Hepatocyte (in vitro differentiated cells): ENCODE data around the gene LMLN. TPM values are rescaled to one million over a fixed set of nuclear protein-coding genes. Genes with fewer than 3 reads are reported as not detected.

Source experiments
- DNase-seq: peaks from one replicate; pipeline ENCODE4 v3.0.0-alpha.2; 2016; ENCODE audit warnings: low spot score
- H2AFZ ChIP-seq: fragments of 200-600 bp; sonication (generic); 2 replicates; pipeline ENCODE4 v1.6.0; 2016; ENCODE audit warnings: antibody characterized with exemption, mild to moderate bottlenecking
- H3K27ac ChIP-seq: fragments of 200-600 bp; sonication (generic); 2 replicates; pipeline ENCODE4 v1.5.1; 2016; ENCODE audit warnings: mild to moderate bottlenecking
- H3K27me3 ChIP-seq: fragments of 200-600 bp; sonication (generic); 2 replicates; pipeline ENCODE4 v1.6.1; 2016
- H3K36me3 ChIP-seq: fragments of 200-600 bp; sonication (generic); replicated peaks from 2 replicates; pipeline ENCODE4 v1.5.1; 2016; ENCODE audit warnings: low read depth; ENCODE audit not compliant: insufficient read depth
- H3K4me1 ChIP-seq: fragments of 200-600 bp; sonication (generic); 2 replicates; pipeline ENCODE4 v1.5.1; 2016; ENCODE audit warnings: mild to moderate bottlenecking, moderate library complexity; ENCODE audit not compliant: insufficient read depth
- H3K4me2 ChIP-seq: fragments of 200-600 bp; sonication (generic); 2 replicates; pipeline ENCODE4 v1.6.0; 2016
- H3K4me3 ChIP-seq: fragments of 200-600 bp; sonication (generic); 2 replicates; pipeline ENCODE4 v1.5.1; 2016; ENCODE audit warnings: mild to moderate bottlenecking
- H3K79me2 ChIP-seq: fragments of 200-600 bp; sonication (generic); 2 replicates; pipeline ENCODE4 v1.6.0; 2017; ENCODE audit warnings: mild to moderate bottlenecking
- H3K9me2 ChIP-seq: fragments of 200-600 bp; sonication (generic); replicated peaks from 2 replicates; pipeline ENCODE4 v1.6.0; 2017; ENCODE audit warnings: mild to moderate bottlenecking; ENCODE audit not compliant: insufficient read depth
- H3K9me3 ChIP-seq: fragments of 200-600 bp; sonication (generic); 2 replicates; pipeline ENCODE4 v1.5.1; 2016; ENCODE audit warnings: low read depth, mild to moderate bottlenecking
- H4K20me1 ChIP-seq: fragments of 200-600 bp; sonication (generic); 2 replicates; pipeline ENCODE4 v1.6.0; 2016; ENCODE audit warnings: mild to moderate bottlenecking; ENCODE audit not compliant: insufficient read depth, poor library complexity, severe bottlenecking
- CTCF ChIP-seq: fragments of 200-600 bp; sonication (generic); IDR thresholded peaks from 2 replicates; pipeline ENCODE4 v1.5.1; 2016; ENCODE audit warnings: antibody characterized with exemption, mild to moderate bottlenecking; ENCODE audit not compliant: poor library complexity
- EZH2 ChIP-seq: fragments of 200-600 bp; sonication (generic); IDR thresholded peaks from 2 replicates; pipeline ENCODE4 v1.6.1; 2016; ENCODE audit warnings: antibody characterized with exemption, mild to moderate bottlenecking, borderline replicate concordance
- EZH2phosphoT487 ChIP-seq: fragments of 200-600 bp; sonication (generic); IDR thresholded peaks from one replicate; pipeline ENCODE4 v1.6.1; 2018; ENCODE audit warnings: antibody characterized with exemption, mild to moderate bottlenecking, low read depth, moderate library complexity; ENCODE audit not compliant: unreplicated experiment, severe bottlenecking
- WGBS: methylation state at CpG from one replicate; pipeline ENCODE4 v1.1.6; 2016; ENCODE audit warnings: low lambda C conversion rate; ENCODE audit errors: missing lambda C conversion rate; 5-methylcytosine and 5-hydroxymethylcytosine counted together
- polyA plus RNA-seq: library from polyadenylated mRNA; unstranded; fragments of >200 nt; fragmentation: Nextera tagmentation; extraction: Ambion mirVana; gene quantifications from 2 replicates; pipeline ENCODE4 v1.2.1, GENCODE V29; 2016
- total RNA-seq: library from RNA; depleted of rRNA; stranded (reverse); fragments of >200 nt; gene quantifications from 2 replicates; pipeline ENCODE4 v1.2.3, GENCODE V29; 2014

Gene LMLN
- total and polyA plus RNA-seq, 2 experiments from 2014 or later, result 1.4 to 2.6 TPM

GRCh38 chr3:198064420-198064819 lies 104.4 kb downstream of the LMLN start:
- Histone ChIP-seq H3K4me1 (no peaks in the 10 kb centered on the region), H3K9me2 (no peaks in the 10 kb centered on the region), H3K27me3 (peaks cover 23% of the 10 kb centered on the region), H2AFZ (no peak overlapping the region), H3K27ac (no peak overlapping the region), H3K4me2 (no peak overlapping the region), H4K20me1 (no peaks in the 10 kb centered on the region), H3K79me2 (no peaks in the 10 kb centered on the region), H3K36me3 (no peaks in the 10 kb centered on the region), H3K9me3 (no peaks in the 10 kb centered on the region), H3K4me3 (no peak overlapping the region)
- TF ChIP-seq CTCF (no peak), EZH2phosphoT487 (no peak), EZH2 (no peak)
- 83% methylated on average over 5 of the region's 5 CpGs for WGBS
- no peak for DNase-seq

- no peak for DNase-seq
- no peak overlapping the region for H3K27ac ChIP-seq
- WGBS, result 69% methylated on average over 2 of the region's 2 CpGs
- no peaks in the 10 kb centered on the region for H3K79me2 ChIP-seq
- no peaks in the 10 kb centered on the region for H3K4me1 ChIP-seq
- H3K4me3 ChIP-seq, result no peak overlapping the region
- H3K9me3 ChIP-seq, result no peaks in the 10 kb centered on the region
- no peak overlapping the region for H3K4me2 ChIP-seq
- no peaks in the 10 kb centered on the region for H4K20me1 ChIP-seq
- H3K9me2 ChIP-seq, result no peaks in the 10 kb centered on the region
- H3K27me3 ChIP-seq, result peaks cover 14% of the 10 kb centered on the region
- no peak overlapping the region for H2AFZ ChIP-seq
- TF ChIP-seq EZH2, result no peak
- no peak for TF ChIP-seq EZH2phosphoT487
- TF ChIP-seq CTCF, result no peak
- H3K36me3 ChIP-seq, result no peaks in the 10 kb centered on the region
These were observed 105.9 kb downstream of the LMLN start for GRCh38 chr3:198065897-198066296.

GRCh38 chr3:198067416-198067815 lies 107.4 kb downstream of the LMLN start:
- Histone ChIP-seq H3K79me2 (no peaks in the 10 kb centered on the region), H3K27me3 (peaks cover 11% of the 10 kb centered on the region), H3K4me1 (no peaks in the 10 kb centered on the region), H3K9me3 (no peaks in the 10 kb centered on the region), H4K20me1 (no peaks in the 10 kb centered on the region), H3K27ac (no peak overlapping the region), H3K4me3 (no peak overlapping the region), H3K4me2 (no peak overlapping the region), H2AFZ (no peak overlapping the region), H3K9me2 (no peaks in the 10 kb centered on the region), H3K36me3 (no peaks in the 10 kb centered on the region)
- WGBS, result 86% methylated on average over 2 of the region's 2 CpGs
- DNase-seq, result no peak
- TF ChIP-seq EZH2phosphoT487 (no peak), CTCF (no peak), EZH2 (no peak)

GRCh38 chr3:198070871-198071270 lies 110.9 kb downstream of the LMLN start:
- Histone ChIP-seq H3K4me3 (no peak overlapping the region), H3K4me1 (no peaks in the 10 kb centered on the region), H3K27me3 (peaks cover 39% of the 10 kb centered on the region), H3K27ac (no peak overlapping the region), H3K9me3 (no peaks in the 10 kb centered on the region), H3K36me3 (no peaks in the 10 kb centered on the region), H3K9me2 (no peaks in the 10 kb centered on the region), H3K4me2 (no peak overlapping the region), H3K79me2 (no peaks in the 10 kb centered on the region), H2AFZ (no peak overlapping the region), H4K20me1 (no peaks in the 10 kb centered on the region)
- DNase-seq, result no peak
- TF ChIP-seq EZH2 (no peak), CTCF (no peak), EZH2phosphoT487 (no peak)
- 75% methylated on average over 5 of the region's 5 CpGs for WGBS
